Right ventricle myocardium inferior (tissue), 1 donor: ENCODE measurements around the gene BCKDHA. TPM values are rescaled to one million over a fixed set of nuclear protein-coding genes. Genes with fewer than 3 reads are reported as not detected.
A peak's percentile ranks its signal among the peaks of the same experiment; 100 is the strongest.
"Not testable (repeated sequence)": the region's sequence is repeated elsewhere in the genome, so short reads cannot be mapped to it uniquely, and the experiment has no call there.

Experiments
- ATAC-seq: fragments of 200-7000 bp; cut with Tn5 transposase; one replicate; pipeline ENCODE4 v1.9.1; 2020; ENCODE audit warnings: mild to moderate bottlenecking, moderate library complexity
- DNase-seq: peaks from one replicate; pipeline ENCODE4 v3.0.0; 2021; ENCODE audit errors: missing footprints
- intact Hi-C: fragments of 100-400 bp; cut with DNase I; formaldehyde crosslinking; loops from one replicate; pipeline ENCODE4 v1.11.0; 2022
- total RNA-seq: library from RNA; stranded (reverse); fragmentation: NEBNext Ultra II Directional; extraction: Animal tissue kit (Norgen Biotek cat#: 25700); gene quantifications from one replicate; pipeline ENCODE4 v1.2.1, GENCODE V29; 2021
- donor health status: DM: no; HTN: yes; CAD: no; lungs with severe emphysema.

Gene BCKDHA
- total RNA-seq, 1 donor from 2014 or later: 44.9 TPM

DNA sequence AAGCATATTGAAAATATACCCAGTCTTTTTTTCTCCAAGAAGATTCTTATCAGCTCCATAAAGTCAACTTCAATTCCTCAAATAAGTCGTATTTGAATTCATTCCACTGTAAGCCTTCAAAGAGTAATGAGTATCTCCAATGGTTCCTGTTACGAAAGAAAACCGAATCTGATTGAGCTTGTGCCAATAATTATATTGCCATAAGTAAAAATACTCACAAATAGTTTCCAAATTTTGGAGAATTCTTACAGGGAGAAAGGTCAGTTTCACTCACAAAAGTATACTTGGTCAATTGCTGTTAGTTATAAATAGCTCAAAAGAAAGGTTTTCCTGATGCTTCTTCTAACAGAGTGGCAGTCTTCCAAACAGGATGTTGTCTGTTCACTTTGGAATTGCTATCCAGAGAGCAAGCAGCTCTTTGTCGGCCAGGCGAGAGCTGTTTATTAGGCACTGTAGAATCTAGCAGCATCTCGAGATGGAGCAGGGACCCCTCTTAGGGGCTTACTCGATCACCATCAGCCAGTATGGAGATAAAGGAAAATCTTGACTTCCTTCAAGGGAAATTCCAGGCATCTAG is 58.8 kb downstream of the BCKDHA start:
- intact Hi-C loops: loop anchor here (1.0 kb wide), 1 partner anchor 23 kb away; no protein-coding TSS in a partner anchor

DNA sequence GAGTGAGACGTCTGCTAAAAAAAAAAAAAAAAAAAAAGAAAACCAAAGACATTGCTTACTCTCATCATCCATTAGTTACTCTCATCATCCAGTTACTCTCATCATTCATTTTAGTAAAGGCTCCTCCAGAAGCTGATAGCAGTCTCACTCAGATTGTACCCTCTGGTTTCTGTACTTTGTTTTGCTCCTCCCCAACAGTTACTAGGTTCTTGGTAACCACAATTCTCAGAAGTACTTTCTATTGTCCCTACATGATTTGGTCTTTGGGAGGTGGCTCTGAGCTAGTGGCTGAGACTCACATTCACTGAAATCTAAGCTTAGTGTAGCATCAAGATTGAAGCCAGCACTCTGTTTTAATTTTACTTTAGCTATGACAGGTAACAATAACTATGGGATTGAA is 59.6 kb downstream of the BCKDHA start:
- intact Hi-C loops: no loop called here
- ATAC-seq: no peak
- no peak for DNase-seq

More for the DNA sequence above, 58.8 kb downstream of the BCKDHA start:
- DNase-seq (no peak), ATAC-seq (peak; percentile 26)

DNA sequence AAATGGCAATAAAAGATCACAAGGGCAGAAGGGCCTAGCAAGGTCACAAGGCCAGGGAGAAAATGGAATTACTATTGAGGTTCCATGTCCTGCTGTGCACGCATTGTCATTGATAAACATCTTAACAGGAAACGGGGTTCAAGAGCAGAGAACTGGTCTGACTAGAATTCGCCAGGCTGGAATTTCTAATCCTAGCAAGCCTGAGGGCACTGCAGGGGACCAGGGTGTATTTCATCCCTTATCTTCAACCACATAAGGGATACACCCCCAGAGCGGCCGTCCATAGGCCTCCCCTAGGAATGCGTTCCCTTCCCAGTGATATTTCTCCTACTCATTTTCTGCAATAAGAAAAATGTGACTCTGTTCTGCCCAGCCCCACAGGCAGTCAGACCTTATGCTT is 64.9 kb downstream of the BCKDHA start:
- intact Hi-C loops: no loop called here
- no peak for ATAC-seq
- DNase-seq: no peak

DNA sequence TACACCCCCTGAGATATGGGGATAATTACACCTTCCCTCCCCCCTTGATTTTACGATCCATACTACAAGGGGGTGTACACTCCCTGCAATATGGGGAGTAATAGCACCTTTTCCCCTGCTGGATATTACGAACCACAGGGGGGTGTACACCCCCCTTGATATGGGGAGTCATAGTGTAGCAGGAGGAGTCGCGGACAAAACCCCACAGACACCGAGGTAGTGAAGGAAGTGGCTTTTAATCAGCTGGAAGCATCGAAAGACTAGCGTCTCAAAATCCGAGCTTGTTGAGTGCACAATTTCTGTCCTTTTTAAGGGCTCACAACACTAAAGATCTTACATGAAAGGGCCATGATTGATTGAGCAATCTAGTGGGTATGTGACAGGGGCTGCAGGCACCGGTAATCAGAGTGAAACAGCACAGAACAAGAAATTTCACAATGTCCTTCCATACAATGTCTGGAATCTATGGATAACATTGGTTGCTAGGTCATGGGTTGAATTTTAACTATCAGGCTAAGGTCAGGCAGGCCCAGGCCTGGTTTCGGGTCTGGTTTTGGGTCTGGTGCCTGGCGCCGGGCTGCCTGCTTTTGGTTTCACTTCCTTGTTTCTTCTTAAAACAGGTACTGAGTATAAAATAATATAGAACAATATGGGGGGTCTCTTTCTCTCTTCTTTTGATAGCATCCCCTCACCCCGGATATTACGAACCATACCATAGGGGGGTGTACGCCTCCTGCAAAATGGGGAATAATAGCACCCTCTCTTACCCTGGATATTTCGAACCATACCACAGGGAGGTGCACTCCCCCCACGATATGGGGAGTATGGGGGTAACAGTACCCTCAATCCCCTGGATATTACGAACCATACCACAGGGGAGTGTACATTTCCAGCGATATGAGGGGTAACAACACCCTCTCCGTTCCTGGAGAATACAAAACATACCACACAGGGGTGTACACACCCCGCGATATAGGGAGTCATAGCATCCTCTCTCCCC is 65.9 kb downstream of the BCKDHA start:
- DNase-seq, intact Hi-C loops: not testable (repeated sequence)

More for the DNA sequence above, 65.9 kb downstream of the BCKDHA start:
- not testable (repeated sequence) for ATAC-seq

Other genes with a start within 250 kb of the BCKDHA start
- 0.73 TPM for gene CYP2S1, start 204.6 kb upstream of the BCKDHA start, total RNA-seq
- gene AXL, start 178.6 kb upstream of the BCKDHA start, total RNA-seq: 19.8 TPM
- 110 TPM for gene HNRNPUL1, start 133.4 kb upstream of the BCKDHA start, total RNA-seq
- 14.6 TPM for gene CCDC97, start 87.6 kb upstream of the BCKDHA start, total RNA-seq
- 15.0 TPM for gene TGFB1, start 43.9 kb upstream of the BCKDHA start, total RNA-seq
- gene B9D2, start 33.7 kb upstream of the BCKDHA start, total RNA-seq: 3.2 TPM
- gene TMEM91, start 21.3 kb upstream of the BCKDHA start, total RNA-seq: 3.8 TPM
- 17.1 TPM for gene EXOSC5, start 459 bp upstream of the BCKDHA start, total RNA-seq
- 8.3 TPM for gene B3GNT8, start 29.6 kb downstream of the BCKDHA start, total RNA-seq
- gene DMAC2, start 42.1 kb downstream of the BCKDHA start, total RNA-seq: 108 TPM
- not detected for gene ERICH4, start 45.3 kb downstream of the BCKDHA start, total RNA-seq
- gene CEACAM21, start 178.3 kb downstream of the BCKDHA start, total RNA-seq: 0.76 TPM
- 0.32 TPM for gene CEACAM4, start 229.3 kb downstream of the BCKDHA start, total RNA-seq